Activated CD4-positive, CD25-positive, alpha-beta regulatory T cell treated with anti-CD3 and anti-CD28 coated beads, Interleukin-2, amount 50 U/mL, for 16 hours (primary cell): ENCODE measurements around the gene MAB21L4.

ENCODE experiments used
- DNase-seq: peaks from one replicate; pipeline ENCODE4 v3.0.0-alpha.2; 2020; ENCODE audit warnings: low read depth, low spot score

MAB21L4 gene

DNA sequence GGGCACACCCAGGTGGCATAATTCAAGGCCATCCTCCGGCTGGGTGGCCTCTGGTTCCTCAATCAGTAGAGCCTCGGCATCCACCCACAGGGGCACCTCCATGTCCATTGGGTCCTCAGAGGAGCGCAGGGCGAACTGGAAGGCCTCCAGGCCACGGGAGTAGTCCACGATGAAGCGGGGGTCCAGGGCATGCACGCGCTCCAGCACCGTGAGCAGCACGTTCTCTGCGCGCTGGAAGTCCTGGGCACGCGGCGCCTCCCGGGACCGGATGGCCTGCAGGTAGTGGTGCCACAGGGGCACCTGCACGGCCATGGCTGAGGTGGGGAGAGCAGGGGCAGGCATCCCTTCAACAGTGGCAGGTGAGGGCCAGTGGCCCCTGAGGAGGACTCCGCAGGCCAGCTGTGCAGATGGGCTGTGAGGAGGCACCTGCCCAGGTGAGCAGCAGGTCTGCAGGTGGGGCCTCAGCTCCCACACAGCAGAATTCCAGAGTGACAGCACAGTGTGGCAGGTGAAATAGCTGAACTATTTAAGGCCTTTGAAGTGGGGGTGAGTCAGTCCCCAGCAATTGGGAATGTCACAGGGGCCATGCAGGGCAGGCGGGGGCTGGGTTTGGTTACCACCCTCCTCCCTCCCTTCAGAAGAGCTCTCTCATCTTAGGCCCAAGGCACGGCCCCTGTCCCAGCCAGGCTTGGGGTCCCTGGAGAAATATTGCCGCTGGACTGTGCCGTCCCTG is at the start of gene MAB21L4:
Gene MAB21L4, minus strand, starts transcription at position 501 of the 733 bp plus-strand sequence. Its CDS starts 159 bp downstream, at position 342.
- DNase-seq: no peak

DNA sequence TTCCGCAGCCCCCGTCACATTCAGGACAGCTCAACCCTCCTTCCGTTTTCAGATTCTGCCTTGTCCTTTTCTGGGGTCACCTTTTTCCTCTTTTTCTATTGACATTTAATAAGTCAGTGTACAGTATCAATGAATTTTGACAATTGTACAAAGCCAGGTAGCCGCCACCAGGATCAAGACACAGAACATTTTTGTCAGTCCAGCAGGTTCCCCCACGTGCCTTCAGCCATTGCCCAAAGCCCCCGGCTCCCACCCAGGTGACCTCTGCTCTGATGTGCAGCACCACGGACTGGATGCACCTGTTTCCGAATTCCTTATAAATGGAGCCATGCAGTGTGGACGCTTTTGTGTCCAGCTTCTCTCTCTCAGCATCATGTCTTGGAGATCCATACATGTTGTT is 40.1 kb upstream of the MAB21L4 start:
- DNase-seq: no peak

DNA sequence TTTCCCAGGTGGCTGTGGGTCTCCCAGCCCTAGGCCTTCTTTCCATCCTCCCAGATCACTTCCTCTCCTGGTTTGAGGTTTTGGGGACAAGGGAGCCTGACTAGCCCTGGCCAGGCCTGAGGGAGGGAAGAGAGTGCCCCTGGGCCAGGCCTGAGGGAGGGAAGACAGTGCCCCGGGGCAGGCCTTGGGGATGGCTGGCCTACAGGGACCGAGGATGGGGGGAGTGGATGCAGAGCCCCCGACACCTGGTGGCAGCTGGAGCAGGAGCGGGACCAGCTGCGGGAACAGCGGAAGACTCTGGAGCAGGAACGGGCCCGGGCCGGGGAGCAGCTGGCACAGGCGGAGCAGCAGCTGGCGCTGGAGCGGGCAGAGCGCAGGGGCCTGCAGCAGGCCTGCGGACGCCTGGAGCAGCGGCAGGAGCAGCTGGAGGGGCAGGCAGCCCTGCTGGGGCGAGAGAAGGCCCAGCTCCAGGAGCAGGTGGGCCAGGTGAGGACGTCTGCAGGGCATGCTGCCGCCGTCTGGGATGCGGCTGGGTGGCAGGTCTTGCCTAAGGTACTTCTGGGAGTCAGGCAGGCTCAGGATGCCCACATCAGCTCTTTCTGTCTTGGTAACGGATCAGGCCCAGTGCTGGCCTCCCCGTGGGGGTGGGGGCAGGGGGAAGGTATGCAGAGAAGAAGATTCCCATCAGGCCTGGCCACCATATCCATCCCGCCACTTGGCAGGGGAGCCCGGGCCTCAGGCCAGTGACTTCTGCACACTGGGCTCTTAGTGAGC is 39.3 kb upstream of the MAB21L4 start:
- no peak for DNase-seq

DNA sequence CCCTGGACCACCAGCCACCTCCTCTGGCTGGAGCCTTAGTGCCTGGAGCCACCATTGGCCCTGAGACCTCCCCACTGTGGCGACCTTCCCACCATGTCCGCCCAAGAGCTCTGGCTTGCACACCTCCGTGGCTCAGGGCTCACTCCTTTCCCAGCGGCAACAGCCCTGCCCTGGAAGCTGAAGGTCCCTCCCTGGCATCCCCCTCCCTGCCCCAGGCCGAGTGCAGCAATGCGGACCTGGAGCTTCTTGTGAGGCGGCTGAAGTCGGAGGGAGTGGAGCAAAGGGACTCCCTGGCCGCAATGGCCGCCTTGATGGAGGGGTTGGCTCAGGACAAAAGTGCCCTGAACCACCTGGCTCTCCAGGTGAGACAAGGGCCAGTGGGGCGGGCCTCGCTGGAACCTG is 38.7 kb upstream of the MAB21L4 start:
- no peak for DNase-seq

DNA sequence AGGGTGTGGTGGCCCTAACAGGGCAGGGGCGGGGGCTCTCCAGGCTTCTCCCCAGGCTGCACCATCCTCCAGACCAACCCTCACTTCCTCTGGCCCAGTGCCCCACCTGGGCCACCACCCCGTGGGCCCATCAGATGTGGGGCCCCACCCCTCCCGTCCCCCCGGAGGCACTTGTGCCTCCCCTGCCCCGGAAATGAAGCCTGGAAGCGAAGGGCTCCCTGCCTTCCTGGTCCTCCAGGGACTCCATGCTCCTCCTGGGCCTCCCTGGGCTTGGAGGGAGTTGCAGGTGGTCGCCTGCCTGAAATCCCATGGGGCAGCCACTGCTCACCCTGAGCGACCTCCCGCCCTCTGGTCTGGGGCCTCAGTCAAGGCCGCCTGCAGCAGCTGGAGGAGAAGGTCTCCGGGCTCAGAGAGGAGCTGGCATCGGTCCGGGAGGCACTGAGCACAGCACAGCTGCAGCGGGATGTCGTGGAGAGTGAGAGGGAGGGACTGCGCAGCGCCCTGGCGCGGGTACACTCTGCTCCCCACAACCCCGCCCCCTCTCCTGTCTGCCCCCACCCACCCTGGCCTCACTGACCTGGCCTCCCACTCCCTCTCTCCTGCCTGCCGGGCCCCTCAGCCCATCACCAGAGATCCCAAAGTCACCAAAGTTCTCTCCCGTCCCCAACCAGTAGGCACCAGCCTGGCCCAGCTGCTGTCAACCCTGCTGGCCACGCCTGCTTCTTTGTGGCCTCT is 38.2 kb upstream of the MAB21L4 start:
- DNase-seq: no peak

DNA sequence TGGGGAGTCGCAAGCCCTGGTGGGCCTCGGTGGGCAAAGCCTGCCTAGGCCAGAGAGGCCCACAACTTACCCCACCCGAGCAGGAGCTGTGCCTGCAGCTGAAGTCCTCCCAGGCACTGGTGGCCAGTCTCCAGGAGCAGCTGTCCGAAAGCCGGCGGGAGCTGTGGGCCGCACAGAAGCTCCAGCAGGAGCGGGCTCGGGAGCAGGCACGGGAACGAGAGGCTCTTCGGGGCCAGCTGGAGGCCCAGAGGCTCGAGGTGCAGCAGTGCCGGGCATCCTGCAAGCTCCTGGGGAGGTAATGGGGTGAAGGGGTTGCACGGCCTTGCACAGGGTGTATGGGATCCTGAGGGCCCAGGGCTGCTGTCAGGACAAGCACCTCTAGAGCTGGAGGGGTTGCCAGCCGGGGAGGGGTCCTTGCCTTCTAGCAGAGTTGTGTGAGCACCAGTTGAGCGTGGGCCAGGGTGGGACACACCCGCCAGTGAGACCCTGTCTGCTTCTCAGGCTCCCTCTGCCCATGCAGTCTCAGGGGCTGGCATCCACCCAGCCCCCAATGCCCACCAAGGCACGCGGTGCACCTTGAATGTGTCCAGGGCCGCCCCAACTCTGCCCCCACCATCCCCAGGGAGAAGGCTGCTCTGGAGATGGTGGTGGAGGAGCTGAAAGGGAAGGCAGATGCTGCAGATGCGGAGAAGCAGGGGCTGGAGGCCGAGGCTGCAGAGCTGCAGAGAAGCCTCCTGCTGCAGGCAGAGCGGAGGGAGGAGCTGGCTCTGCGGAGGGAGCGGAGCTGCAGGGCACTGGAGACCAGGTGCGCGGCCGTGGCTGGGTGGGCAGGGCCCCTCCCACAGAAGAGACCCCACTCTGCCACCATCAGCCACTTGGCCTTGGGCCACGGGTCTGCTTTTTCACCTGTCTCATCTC is 37.4 kb upstream of the MAB21L4 start:
- no peak for DNase-seq

DNA sequence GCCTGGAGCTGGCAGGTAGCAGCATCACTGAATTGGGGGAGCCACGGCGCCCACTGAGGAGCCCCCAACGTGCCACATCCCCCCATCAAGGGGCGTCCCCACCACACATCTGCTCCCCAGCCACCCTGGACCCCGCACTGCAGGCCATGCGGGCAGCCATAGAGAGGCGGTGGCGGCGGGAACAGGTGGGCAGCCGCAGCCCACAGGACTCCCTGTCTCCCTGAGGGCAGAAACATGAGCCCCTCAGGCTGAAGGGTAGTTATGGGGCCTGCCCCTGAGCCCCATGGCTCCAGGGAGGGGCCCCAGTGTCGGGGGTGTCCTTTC is 36.7 kb upstream of the MAB21L4 start:
- no peak for DNase-seq

DNA sequence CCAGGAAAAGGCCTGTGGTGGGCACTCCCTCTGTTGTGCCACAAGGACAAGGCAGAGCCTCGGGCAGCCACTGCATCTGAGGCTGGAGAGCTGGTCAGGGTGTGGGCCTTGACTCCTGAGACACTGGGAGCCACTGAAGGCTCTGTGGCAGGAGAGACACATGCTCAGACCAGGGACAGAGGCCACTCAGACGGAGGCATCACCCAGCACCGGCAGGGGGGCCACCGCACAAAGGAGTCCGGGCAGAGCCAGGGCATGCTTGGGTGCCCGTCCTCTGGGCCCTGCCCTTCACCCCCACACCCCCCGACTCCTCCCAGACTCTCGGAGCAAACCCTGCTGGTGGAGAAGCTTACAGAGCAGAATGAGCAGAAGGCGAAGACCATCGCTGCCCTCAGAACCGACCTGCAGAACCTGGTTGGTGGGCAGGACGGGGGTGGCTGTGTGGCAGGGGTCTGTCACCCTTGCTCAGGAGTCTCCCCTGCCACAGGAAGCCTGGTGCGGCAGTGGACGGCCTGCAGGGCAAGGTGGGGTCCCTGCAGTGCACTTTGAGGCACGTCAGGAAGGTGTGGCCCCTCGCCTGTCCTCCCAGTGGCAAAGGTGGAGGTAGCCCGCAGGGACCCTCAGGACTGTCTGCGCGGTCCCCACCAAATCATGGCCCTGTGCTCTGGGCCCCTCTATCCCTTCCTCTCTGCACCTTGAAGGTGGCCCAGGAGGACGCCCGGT is 36.2 kb upstream of the MAB21L4 start:
- DNase-seq: no peak

DNA sequence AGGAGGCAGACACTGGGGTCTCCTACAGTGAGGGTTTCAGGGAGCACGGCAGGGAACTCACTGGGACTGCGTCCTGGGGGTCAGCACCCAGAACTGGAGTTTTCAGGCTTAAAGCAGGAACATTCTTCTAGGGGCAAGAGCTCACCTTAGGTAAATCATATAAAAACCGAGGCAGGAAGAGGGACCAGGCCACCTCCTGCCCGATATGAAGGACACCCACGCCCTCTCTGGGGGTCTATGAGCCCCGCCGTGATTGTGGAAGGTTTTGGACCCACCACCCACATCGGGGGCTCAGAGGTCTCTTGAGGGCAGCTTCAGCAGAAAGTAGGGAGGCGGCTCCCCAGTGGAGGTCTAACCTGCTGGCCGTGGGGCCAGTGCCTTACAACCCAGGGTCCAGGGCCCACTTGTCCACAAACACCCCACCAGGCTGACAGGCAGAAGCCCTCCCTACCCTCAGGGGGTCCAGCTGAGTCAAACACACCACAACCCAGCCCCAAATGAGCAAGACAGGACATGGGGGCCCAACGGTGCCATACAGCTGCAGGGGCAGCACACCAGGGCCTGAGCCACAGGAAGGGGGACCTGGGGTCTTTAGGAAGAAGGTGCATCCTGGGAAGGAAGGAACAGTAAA is 35.5 kb upstream of the MAB21L4 start:
- DNase-seq: no peak

DNA sequence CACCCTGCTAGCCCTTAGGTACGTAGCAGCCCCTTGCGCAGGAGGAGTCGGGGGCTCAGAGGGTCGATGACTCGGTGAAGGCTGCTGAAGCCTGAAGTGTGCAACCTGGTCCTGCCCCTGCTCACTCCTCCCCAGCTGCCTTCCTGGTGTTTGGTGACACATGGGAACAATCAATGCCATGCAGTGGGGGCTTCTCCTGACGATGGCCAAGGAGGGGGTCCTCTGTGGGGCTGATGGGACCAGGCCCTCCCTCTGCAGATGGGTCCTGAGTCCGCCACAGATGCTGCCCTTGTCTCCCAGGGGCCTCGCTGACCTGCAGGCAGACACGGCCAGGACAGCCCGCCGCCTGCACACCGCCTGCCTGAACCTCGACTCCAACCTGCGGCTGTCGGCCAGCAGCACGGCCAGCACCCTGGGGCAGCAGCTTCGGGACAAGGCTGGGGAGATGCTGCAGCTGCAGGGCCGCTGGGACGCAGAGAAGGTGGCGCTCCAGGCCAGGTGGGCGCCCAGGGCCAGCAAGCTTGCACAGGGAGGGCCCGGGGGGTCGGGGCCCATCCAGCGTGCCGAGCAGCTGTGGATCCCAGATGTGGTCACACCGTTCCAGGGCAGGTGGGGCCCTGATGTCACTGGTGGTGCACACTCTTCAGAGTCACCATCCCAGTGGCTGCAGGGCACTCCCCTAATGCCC is 34.8 kb upstream of the MAB21L4 start:
- no peak for DNase-seq

DNA sequence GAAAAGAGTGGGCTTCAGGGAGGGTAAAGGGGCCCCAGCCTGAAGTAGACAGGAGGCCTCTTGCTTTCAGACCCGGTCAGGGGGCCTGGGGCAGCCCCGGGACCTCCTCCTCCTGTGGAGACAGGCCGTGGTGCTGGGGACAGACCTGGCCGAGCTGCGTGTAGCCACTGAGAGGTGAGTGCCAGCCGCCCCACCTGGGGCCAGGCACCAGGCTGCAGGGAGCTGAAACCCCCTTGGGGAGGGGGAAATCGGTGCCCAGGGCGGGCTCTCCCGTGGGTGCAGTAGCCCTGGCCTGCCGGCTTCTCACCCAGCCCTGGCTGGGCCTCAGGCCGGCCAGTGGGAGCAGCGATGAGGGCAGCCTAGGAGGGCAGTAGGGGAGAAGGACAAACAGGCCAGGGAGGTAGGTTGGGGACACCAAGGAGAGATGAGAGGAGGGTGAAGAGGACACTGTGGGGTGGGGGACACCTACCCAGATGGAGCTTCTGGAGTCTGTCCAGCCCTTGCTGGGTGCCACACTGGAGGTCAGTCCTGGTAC is 34.2 kb upstream of the MAB21L4 start:
- no peak for DNase-seq

DNA sequence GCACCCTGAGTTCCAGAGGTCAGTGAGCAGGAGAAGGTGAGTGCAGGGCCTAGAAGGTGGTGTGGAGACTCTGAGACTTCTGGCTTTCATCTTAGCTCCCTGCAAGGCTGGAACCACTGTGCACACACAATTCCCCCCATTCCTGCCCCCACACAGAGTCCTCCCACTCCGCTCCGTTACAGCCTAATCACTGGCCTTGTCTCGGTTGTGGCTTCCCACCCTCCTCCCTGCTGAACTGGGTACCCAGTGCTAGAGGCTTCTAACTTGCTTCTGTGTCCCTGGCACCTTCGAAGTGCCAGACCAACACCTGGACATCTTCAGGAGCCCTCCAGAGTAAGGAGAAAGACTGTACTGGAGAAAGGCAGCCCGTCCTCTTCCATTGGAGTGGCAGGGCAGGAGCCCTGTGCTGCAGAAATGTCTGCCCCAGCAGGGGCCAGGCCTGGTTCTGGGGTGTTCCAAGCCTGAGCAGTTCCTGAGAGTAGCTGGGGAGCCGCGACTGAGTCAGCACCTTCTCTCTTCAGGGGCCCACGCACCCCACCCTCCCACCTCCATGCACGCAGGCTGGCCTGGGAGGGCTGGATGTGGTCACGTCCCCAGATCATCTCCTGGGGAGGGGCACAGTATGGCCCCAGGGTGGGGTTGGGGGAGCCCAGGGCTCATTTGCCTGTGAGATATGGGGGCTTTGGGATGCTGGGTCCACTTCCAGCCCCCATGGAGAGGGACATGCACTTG is 33.6 kb upstream of the MAB21L4 start:
- DNase-seq: no peak

DNA sequence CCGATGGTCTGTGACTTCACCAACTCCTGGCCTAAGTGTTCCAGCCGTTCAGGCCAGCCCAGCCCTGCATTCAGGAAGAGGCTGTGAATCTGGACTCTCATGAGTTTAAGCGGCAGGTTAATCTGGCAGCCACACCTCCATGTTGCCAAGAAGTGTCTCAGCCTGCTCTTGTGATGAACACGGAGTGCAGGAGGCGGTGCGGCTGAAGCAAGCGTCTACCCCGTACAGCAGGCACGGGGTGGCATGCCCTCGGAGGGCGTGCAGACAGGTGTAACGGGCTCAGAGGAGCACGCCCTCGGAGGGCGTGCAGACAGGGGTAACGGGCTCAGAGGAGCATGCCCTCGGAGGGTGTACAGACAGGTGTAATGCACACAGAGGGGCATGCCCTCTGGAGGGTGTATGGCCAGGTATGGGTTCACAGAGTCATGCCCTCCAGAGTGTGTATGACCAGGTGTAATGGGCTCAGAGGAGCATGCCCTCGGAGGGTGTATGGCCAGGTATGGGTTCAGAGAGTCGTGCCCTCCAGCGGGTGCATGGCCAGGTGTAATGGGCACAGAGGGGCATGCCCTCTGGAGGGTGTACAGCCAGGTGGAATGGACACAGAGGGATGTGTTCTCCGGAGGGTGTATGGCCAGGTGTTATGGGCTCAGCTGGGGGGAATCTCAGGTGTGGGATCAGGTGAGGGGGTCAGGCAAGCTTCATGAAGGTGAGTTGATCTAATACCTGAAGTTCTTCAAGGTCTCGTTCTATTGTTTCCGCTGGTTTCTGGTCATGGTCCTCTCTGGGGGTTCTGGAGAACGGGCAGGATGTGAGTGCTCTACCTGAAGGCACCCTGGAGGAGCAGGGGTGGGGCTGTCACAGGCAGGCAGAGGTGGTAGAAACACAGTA is 32.8 kb upstream of the MAB21L4 start:
- DNase-seq: no peak

DNA sequence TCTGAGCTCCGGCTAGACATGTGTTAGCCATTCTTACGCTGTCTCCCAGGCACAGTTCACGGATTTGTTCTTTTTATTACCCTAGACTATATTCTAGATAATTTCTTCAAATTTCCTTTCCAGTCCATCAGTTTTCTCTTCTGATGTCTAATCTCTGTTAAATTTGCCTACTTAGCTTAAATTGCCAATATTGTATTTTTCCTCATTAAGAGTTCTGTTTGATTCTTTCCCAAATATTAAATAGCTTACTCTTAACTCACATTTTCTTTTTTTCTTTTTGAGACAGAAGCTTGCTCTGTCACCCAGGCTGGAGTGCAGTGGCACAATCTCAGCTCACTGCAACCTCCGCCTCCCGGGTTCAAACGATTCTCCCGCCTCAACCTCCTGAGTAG is 31.4 kb upstream of the MAB21L4 start:
- DNase-seq: no peak

DNA sequence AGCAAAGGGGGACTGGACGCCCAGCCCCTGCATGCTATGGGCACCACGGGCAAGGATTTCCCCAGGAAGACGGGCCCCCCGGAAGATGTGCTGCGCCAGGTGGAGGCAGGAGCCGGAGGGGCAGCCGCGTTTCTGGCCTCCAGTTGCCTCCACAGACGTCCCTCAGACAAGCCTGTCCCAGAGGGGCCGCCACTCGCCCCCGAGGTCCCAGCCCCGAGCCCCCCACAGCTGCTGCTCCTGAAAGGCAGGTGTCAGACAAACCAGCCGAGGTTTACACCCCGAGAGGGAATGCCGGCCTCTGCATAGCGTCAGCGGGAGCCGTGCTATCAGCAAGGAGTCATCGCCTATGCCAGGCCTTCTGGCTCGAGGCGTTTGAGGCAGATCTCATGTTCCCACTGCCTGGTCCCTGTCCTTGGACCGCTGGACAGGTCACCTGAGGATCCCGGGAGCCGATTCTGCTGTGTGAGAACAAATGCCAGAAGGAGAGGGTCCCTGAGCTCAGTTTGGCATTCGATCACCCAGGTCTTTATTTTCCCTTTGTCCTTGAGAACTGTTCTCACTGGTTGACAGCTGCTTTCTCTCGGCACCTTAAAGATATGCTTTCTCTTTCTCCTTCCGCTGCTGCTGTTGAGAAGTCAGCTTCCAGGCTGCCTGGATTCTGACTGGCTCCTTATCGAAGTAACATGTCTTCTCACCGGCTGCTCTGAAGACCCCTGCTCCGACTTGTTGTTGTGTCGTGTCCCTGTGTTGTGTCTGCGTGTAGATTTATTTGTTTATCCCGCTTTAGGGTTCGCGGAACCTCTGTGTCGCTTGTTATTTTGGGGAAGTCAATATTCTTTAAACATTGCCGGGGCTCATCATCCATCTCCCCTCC is 30.8 kb upstream of the MAB21L4 start:
- no peak for DNase-seq

DNA sequence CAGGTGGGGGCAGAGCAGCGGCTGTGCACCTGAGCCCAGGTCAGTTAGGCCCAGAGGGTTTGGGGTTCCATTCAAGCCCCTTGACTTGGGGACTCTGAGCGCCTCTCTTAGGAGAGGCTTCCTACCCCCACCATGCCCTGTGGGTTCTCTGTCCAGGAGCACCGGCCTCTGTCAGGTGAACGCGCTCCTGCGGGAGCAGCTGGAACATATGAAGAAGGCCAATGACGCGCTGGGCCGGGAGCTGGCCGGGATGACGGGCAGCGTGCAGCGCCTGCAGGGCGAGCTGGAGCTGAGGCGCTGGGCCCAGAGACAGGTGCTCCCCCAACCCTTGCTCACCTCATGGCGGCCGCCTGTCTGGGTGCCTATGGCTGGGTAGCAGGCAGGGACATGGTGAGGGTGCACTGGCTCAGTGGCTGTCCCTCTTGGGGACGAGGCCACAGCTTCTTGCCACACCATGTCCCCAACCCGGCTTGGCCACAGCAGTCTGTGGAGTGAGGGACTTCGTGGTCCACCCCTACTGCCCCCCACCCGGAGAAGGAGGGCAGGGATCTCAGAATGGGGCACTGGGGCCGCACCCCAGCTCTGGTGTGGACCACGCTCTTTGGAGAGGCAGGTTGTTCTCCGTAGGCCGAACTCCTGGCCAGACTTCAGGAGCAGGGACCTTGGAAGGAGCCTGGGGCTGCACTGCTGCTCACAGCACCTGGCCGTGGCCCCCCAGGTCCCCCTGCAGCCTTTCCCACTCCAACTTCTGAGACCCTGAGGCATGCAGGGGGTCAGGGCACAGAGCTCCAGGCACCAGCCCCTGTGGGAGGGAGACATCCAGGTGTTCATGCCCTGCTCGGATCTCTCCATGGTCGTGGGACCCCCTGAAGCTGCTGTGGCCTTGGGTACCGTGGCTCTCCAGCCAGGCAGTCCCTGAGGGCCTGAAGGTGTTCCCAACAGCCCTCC is 29.9 kb upstream of the MAB21L4 start:
- no peak for DNase-seq
